ENCODE measurements around the gene GALM.

GALM gene

DNA sequence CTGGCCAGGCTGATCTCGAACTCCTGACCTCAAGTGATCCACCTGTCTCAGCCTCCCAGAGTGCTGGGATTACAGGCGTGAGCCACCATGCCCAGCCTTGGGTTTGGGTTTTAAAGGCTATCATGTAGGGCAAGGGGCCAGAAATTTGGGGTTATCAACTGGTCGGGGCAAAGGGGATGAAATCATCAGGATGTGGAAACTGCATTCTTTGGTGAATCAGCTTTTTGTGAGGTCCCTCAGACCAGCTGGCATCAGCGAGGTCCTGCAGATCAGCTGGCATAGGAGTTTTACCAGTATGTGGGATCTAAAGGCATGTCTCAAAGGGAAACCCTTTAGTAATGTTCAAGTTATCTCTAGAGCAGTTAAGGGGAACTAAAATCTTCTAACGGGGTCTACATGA is 105.7 kb downstream of the GALM start:
- Histone ChIP-seq H3K4me3 (IDR thresholded peaks at IDR 0.05; ENCODE audit: insufficient read depth, low read depth, low read length) (no peak overlapping the region), H3K4me2 (no peak overlapping the region), H2AFZ (ENCODE audit: low read depth) (no peak overlapping the region), H3K79me2 (ENCODE audit: insufficient read depth, low read depth) (no peaks in the 10 kb centered on the region), H3K27me3 (ENCODE audit: insufficient read depth, low read depth) (no peaks in the 10 kb centered on the region), H3K36me3 (ENCODE audit: insufficient read depth) (no peaks in the 10 kb centered on the region), H4K20me1 (ENCODE audit: insufficient read depth) (no peaks in the 10 kb centered on the region), H3K27ac (no peak overlapping the region), H3K4me1 (ENCODE audit: low read depth, poor library complexity, severe bottlenecking) (no peaks in the 10 kb centered on the region), H3K9ac (no peak overlapping the region)
- TF ChIP-seq, protein P1, sequence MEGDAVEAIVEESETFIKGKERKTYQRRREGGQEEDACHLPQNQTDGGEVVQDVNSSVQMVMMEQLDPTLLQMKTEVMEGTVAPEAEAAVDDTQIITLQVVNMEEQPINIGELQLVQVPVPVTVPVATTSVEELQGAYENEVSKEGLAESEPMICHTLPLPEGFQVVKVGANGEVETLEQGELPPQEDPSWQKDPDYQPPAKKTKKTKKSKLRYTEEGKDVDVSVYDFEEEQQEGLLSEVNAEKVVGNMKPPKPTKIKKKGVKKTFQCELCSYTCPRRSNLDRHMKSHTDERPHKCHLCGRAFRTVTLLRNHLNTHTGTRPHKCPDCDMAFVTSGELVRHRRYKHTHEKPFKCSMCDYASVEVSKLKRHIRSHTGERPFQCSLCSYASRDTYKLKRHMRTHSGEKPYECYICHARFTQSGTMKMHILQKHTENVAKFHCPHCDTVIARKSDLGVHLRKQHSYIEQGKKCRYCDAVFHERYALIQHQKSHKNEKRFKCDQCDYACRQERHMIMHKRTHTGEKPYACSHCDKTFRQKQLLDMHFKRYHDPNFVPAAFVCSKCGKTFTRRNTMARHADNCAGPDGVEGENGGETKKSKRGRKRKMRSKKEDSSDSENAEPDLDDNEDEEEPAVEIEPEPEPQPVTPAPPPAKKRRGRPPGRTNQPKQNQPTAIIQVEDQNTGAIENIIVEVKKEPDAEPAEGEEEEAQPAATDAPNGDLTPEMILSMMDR (conservative IDR thresholded peaks at IDR 0.05; ENCODE audit: low read depth, low read length), result no peak

DNA sequence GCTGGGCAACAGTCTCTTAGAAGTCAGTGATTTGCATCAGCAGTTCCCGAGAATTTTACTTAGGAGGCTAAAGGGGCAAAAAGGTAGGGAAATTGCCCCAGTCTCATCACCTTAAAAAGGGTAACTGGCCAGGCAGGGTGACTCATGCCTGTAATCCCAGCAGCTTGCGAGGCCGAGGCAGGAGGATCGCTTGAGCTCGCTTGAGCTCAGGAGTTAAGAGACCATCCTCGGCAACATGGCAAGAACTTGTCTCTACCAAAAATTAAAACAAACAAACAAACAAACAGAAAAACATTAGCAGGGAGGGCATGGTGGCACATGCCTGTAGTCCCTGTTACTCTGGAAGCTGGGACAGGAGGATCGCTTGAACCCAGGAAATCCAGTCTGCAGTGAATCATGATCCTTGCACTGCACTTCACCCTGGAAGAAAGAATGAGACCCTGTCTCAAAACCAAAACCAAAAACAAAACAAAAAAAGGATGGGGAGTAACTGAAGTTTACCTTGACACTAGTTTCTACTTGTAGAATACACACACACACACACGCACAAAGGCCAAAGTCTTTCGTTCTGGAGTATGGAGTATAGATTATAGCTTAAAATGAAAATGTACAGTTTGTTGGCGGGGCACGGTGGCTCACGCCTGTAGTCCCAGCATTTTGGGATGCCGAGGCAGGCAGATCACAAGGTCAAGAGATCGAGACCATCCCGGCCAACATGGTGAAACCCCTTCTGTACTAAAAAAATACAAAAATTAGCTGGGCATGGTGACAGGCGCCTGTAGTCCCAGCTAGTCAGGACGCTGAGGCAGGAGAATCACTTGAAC is 109.4 kb downstream of the GALM start:
- Histone ChIP-seq H3K4me3 (IDR thresholded peaks at IDR 0.05; ENCODE audit: insufficient read depth, low read depth, low read length) (no peak overlapping the region), H3K27ac (no peak overlapping the region), H3K4me2 (no peak overlapping the region), H3K36me3 (ENCODE audit: insufficient read depth) (no peaks in the 10 kb centered on the region), H3K27me3 (ENCODE audit: insufficient read depth, low read depth) (no peaks in the 10 kb centered on the region), H3K9ac (no peak overlapping the region), H2AFZ (ENCODE audit: low read depth) (no peak overlapping the region), H3K4me1 (ENCODE audit: low read depth, poor library complexity, severe bottlenecking) (peaks cover 7% of the 10 kb centered on the region), H4K20me1 (ENCODE audit: insufficient read depth) (no peaks in the 10 kb centered on the region), H3K79me2 (ENCODE audit: insufficient read depth, low read depth) (peaks cover 8% of the 10 kb centered on the region; the same call in 1 of the 2 replicates)
- TF ChIP-seq, protein P1 (conservative IDR thresholded peaks at IDR 0.05; ENCODE audit: low read depth, low read length), result no peak

DNA sequence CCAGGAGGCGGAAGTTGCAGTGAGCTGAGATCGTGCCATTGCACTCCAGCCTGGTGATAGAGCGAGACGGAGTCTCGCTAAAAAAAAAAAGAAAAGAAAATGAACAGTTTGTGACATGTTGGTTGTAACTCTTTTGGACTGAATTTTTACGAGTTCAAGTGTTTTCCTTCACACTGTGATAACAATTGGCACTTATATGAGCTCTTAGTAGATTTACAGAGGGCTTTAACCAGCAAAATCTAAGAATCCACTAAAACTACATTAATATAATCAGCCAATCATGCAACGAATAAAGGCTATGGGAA is 110.0 kb downstream of the GALM start:
- TF ChIP-seq, protein P1 (conservative IDR thresholded peaks at IDR 0.05; ENCODE audit: low read depth, low read length), result no peak
- H2AFZ ChIP-seq (ENCODE audit: low read depth), result no peak overlapping the region

DNA sequence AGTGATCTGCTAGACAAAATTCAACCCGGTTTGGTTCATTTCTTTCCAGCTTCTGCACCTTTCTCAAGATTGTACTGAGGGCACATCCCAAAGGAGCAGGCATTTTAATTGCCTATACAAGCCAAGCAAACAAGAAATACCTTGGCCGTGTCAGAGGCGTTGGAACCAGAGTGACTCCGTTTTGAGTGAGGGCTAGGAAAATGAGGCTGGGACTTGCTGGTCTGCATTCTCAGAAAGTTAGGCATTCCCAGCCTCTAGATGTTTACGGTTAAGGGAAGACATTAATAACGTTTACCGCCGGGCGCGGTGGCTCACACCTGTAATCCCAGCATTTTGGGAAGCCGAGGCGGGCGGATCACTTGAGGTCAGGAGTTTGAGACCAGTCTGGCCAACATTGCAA is 110.6 kb downstream of the GALM start:
- no peak overlapping the region for H3K4me3 ChIP-seq (IDR thresholded peaks at IDR 0.05; ENCODE audit: insufficient read depth, low read depth, low read length)
- H3K9ac ChIP-seq, result no peak overlapping the region
- peaks cover 7% of the 10 kb centered on the region for H3K4me1 ChIP-seq (ENCODE audit: low read depth, poor library complexity, severe bottlenecking)
- peaks cover 4% of the 10 kb centered on the region; the same call in 1 of the 2 replicates for H3K36me3 ChIP-seq (ENCODE audit: insufficient read depth)
- TF ChIP-seq, protein P1 (conservative IDR thresholded peaks at IDR 0.05; ENCODE audit: low read depth, low read length), result no peak
- no peaks in the 10 kb centered on the region for H4K20me1 ChIP-seq (ENCODE audit: insufficient read depth)
- H3K79me2 ChIP-seq (ENCODE audit: insufficient read depth, low read depth), result peaks cover 8% of the 10 kb centered on the region; the same call in 1 of the 2 replicates
- H3K27me3 ChIP-seq (ENCODE audit: insufficient read depth, low read depth), result no peaks in the 10 kb centered on the region
- no peak overlapping the region for H3K4me2 ChIP-seq
- no peak overlapping the region for H3K27ac ChIP-seq
- H2AFZ ChIP-seq (ENCODE audit: low read depth), result no peak overlapping the region

More for the DNA sequence above, 110.0 kb downstream of the GALM start:
- Histone ChIP-seq H3K9ac (no peak overlapping the region), H3K79me2 (ENCODE audit: insufficient read depth, low read depth) (peaks cover 8% of the 10 kb centered on the region; the same call in 1 of the 2 replicates), H3K4me1 (ENCODE audit: low read depth, poor library complexity, severe bottlenecking) (peaks cover 7% of the 10 kb centered on the region), H3K27me3 (ENCODE audit: insufficient read depth, low read depth) (no peaks in the 10 kb centered on the region), H3K4me2 (no peak overlapping the region), H4K20me1 (ENCODE audit: insufficient read depth) (no peaks in the 10 kb centered on the region), H3K4me3 (IDR thresholded peaks at IDR 0.05; ENCODE audit: insufficient read depth, low read depth, low read length) (no peak overlapping the region), H3K36me3 (ENCODE audit: insufficient read depth) (no peaks in the 10 kb centered on the region), H3K27ac (no peak overlapping the region)
